RWPE1 (cell line): Measurements from ENCODE around the gene HOXA7.

Source experiments
- CTCF ChIA-PET: fragments of 350-600 bp; sonication (Branson Sonifier 250); formaldehyde crosslinking; extraction: SDS; loops from one replicate; lab custom pipeline; 2021; lab: Yijun Ruan, JAX
- POLR2A ChIA-PET: fragments of 400-600 bp; formaldehyde crosslinking; extraction: SDS; loops from one replicate; lab custom pipeline; 2020; ENCODE audit warnings: antibody characterized with exemption; ENCODE audit not compliant: low non-redundant PET; lab: Yijun Ruan, JAX
- DNase-seq: peaks from one replicate; pipeline ENCODE4 v3.0.0; 2012; ENCODE audit warnings: low spot score
- H3K27ac ChIP-seq: fragments of 450-650 bp; 2 replicates; pipeline ENCODE4 v1.5.1; 2017
- TF ChIP-seq, protein P1 (sequence below): fragments of 450-650 bp; conservative IDR thresholded peaks from 2 replicates; pipeline ENCODE4 v1.5.1; 2017; ENCODE audit warnings: low read depth, mild to moderate bottlenecking

HOXA7 gene

GRCh38 chr7:27138472-27138871, 18.0 kb downstream of the HOXA7 start:
- POLR2A ChIA-PET = no interaction called here
- TF ChIP-seq, protein P1, sequence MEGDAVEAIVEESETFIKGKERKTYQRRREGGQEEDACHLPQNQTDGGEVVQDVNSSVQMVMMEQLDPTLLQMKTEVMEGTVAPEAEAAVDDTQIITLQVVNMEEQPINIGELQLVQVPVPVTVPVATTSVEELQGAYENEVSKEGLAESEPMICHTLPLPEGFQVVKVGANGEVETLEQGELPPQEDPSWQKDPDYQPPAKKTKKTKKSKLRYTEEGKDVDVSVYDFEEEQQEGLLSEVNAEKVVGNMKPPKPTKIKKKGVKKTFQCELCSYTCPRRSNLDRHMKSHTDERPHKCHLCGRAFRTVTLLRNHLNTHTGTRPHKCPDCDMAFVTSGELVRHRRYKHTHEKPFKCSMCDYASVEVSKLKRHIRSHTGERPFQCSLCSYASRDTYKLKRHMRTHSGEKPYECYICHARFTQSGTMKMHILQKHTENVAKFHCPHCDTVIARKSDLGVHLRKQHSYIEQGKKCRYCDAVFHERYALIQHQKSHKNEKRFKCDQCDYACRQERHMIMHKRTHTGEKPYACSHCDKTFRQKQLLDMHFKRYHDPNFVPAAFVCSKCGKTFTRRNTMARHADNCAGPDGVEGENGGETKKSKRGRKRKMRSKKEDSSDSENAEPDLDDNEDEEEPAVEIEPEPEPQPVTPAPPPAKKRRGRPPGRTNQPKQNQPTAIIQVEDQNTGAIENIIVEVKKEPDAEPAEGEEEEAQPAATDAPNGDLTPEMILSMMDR = no peak
- CTCF ChIA-PET = no interaction called here
- DNase-seq = no peak
- no peak overlapping the region for H3K27ac ChIP-seq

GRCh38 chr7:27137640-27138315, 18.7 kb downstream of the HOXA7 start:
- TF ChIP-seq, protein P1 = no peak
- ChIA-PET CTCF (interaction anchor here (0.7 to 1.0 kb wide), 3 partner anchors 19 to 1099 kb away, joined by 3 to 4 read pairs (median 3); no protein-coding TSS in a partner anchor), POLR2A (no interaction called here)
- no peak for DNase-seq
- no peak overlapping the region for H3K27ac ChIP-seq

DNA sequence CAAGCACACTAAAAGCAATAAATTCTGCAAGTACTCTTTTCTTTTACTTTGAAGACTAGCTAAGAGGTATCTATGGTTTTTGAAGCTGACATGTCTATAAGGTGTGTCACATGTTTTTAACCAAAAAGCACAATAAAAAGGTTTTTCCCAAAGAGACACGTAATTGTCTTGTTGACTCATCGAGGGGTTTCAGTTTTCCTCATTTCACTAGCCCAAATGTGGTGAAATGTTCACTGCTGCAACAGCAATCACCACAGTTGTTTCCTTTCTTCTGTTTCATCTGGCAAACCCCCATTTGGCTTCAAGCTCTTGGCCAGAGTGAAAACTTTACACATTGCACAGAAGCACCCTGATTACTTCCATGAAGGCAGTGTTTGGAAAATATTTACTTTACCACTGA, 22.1 kb downstream of the HOXA7 start:
- TF ChIP-seq, protein P1 = no peak
- peak; percentile 42 for DNase-seq
- ChIA-PET CTCF (no interaction called here), POLR2A (no interaction called here)
- no peak overlapping the region for H3K27ac ChIP-seq

- ChIA-PET POLR2A (interaction anchor here (0.7 kb wide), 1 partner anchor 28 kb away, joined by 3 read pairs; no protein-coding TSS in a partner anchor), CTCF (no interaction called here)
- no peak for DNase-seq
- H3K27ac ChIP-seq = no peak overlapping the region
- TF ChIP-seq, protein P1 = no peak
Observed at GRCh38 chr7:27133409-27134231, 22.9 kb downstream of the HOXA7 start.

- TF ChIP-seq, protein P1 = no peak
- no peak overlapping the region for H3K27ac ChIP-seq
- CTCF ChIA-PET = no interaction called here
- DNase-seq = no peak
- POLR2A ChIA-PET = interaction anchor here (0.7 kb wide), 1 partner anchor 28 kb away, joined by 3 read pairs; no protein-coding TSS in a partner anchor
Observed at GRCh38 chr7:27132978-27133377, 23.5 kb downstream of the HOXA7 start.

DNA sequence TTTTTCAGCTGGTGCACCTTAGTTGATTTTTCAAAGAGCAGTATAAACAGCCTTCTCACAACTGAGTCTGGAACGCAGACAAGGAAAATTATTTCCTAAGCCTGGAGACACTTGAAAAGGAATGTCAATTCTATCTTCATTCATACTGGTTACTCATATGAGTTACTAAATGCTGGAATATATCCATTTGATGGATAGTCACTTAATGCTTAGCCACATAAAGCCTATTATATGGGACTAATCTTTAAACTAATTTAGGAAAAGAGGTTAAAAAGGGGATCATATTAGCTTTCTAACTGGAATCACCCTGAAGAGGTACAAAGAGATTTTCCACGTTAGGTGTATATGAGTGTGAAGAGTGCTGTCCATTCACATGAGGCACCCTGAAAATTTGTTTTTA, 24.3 kb downstream of the HOXA7 start:
- no peak overlapping the region for H3K27ac ChIP-seq
- ChIA-PET CTCF (interaction anchor here (0.7 to 1.8 kb wide), 4 partner anchors 10 to 33 kb away, joined by 3 to 8 read pairs (median 4); partner anchors contain the start of gene HOXA5), POLR2A (no interaction called here)
- no peak for DNase-seq
- TF ChIP-seq, protein P1 = no peak
